ENCODE measurements around the gene PRICKLE3. TPM values are rescaled to one million over a fixed set of nuclear protein-coding genes. Genes with fewer than 3 reads are reported as not detected.
A peak's percentile ranks its signal among the peaks of the same experiment; 100 is the strongest.

The PRICKLE3 gene
- 21.1 and 24.8 TPM in 2 replicates for total RNA-seq (2014; rRNA removed; shearing (Covaris generic))
- polyA plus RNA-seq (2015; cell fraction: cytosol; rRNA removed), result 63.7 TPM in 2 replicates
- polyA plus RNA-seq (2015; cell fraction: nucleus; rRNA removed), result 91.5 and 98.1 TPM in 2 replicates

- in situ Hi-C loops (cut with HindIII; ENCODE audit: low pct_unique_long_range_greater_than_20kb, low sequenced_read_pairs), result no loop called here
- peak; percentile 76 for DNase-seq (ENCODE audit: low read depth, low spot score)
Observed at GRCh38 chrX:49186125-49187027, at the start of gene PRICKLE3. Gene PRICKLE3 (minus strand): TSS chrX:49186373. CDS start chrX:49186297, 76 bp downstream.

GRCh38 chrX:49233887-49234555, 47.8 kb upstream of the PRICKLE3 start:
- no peak for DNase-seq (ENCODE audit: low read depth, low spot score)

GRCh38 chrX:49233176-49233575, 47.0 kb upstream of the PRICKLE3 start, which contains the start of gene CACNA1F:
Gene CACNA1F (minus strand): TSS chrX:49233340. CDS start chrX:49233309, 31 bp downstream.
- no peak for DNase-seq (ENCODE audit: low read depth, low spot score)
- in situ Hi-C loops (cut with HindIII; ENCODE audit: low pct_unique_long_range_greater_than_20kb, low sequenced_read_pairs), result no loop called here

More at GRCh38 chrX:49233887-49234555, 47.8 kb upstream of the PRICKLE3 start:
- in situ Hi-C loops (cut with HindIII; ENCODE audit: low pct_unique_long_range_greater_than_20kb, low sequenced_read_pairs), result no loop called here

- in situ Hi-C loops (cut with HindIII; ENCODE audit: low pct_unique_long_range_greater_than_20kb, low sequenced_read_pairs), result no loop called here
- DNase-seq (ENCODE audit: low read depth, low spot score), result no peak
Observed at GRCh38 chrX:49232525-49232924, 46.4 kb upstream of the PRICKLE3 start.

GRCh38 chrX:49231333-49232000, 45.3 kb upstream of the PRICKLE3 start:
- no peak for DNase-seq (ENCODE audit: low read depth, low spot score)
- in situ Hi-C loops (cut with HindIII; ENCODE audit: low pct_unique_long_range_greater_than_20kb, low sequenced_read_pairs), result no loop called here

GRCh38 chrX:49230500-49231232, 44.5 kb upstream of the PRICKLE3 start:
- DNase-seq (ENCODE audit: low read depth, low spot score), result peak; percentile 36
- in situ Hi-C loops (cut with HindIII; ENCODE audit: low pct_unique_long_range_greater_than_20kb, low sequenced_read_pairs), result no loop called here

- no peak for DNase-seq (ENCODE audit: low read depth, low spot score)
- in situ Hi-C loops (cut with HindIII; ENCODE audit: low pct_unique_long_range_greater_than_20kb, low sequenced_read_pairs), result no loop called here
Observed at GRCh38 chrX:49228185-49228584, 42.0 kb upstream of the PRICKLE3 start.

- in situ Hi-C loops (cut with HindIII; ENCODE audit: low pct_unique_long_range_greater_than_20kb, low sequenced_read_pairs), result no loop called here
- DNase-seq (ENCODE audit: low read depth, low spot score), result no peak
Observed at GRCh38 chrX:49227726-49228125, 41.6 kb upstream of the PRICKLE3 start.

- in situ Hi-C loops (cut with HindIII; ENCODE audit: low pct_unique_long_range_greater_than_20kb, low sequenced_read_pairs), result no loop called here
- no peak for DNase-seq (ENCODE audit: low read depth, low spot score)
Observed at GRCh38 chrX:49226946-49227345, 40.8 kb upstream of the PRICKLE3 start.

- DNase-seq (ENCODE audit: low read depth, low spot score), result no peak
- in situ Hi-C loops (cut with HindIII; ENCODE audit: low pct_unique_long_range_greater_than_20kb, low sequenced_read_pairs), result no loop called here
Observed at GRCh38 chrX:49225858-49226257, 39.7 kb upstream of the PRICKLE3 start.

- in situ Hi-C loops (cut with HindIII; ENCODE audit: low pct_unique_long_range_greater_than_20kb, low sequenced_read_pairs), result no loop called here
- no peak for DNase-seq (ENCODE audit: low read depth, low spot score)
Observed at GRCh38 chrX:49221868-49222267, 35.7 kb upstream of the PRICKLE3 start.

- in situ Hi-C loops (cut with HindIII; ENCODE audit: low pct_unique_long_range_greater_than_20kb, low sequenced_read_pairs), result no loop called here
Observed at GRCh38 chrX:49220100-49220499, 33.9 kb upstream of the PRICKLE3 start.

GRCh38 chrX:49214996-49215526, 28.9 kb upstream of the PRICKLE3 start:
- in situ Hi-C loops (cut with HindIII; ENCODE audit: low pct_unique_long_range_greater_than_20kb, low sequenced_read_pairs), result no loop called here
- no peak for DNase-seq (ENCODE audit: low read depth, low spot score)

More at GRCh38 chrX:49220100-49220499, 33.9 kb upstream of the PRICKLE3 start:
- no peak for DNase-seq (ENCODE audit: low read depth, low spot score)

- DNase-seq (ENCODE audit: low read depth, low spot score), result no peak
- in situ Hi-C loops (cut with HindIII; ENCODE audit: low pct_unique_long_range_greater_than_20kb, low sequenced_read_pairs), result no loop called here
Observed at GRCh38 chrX:49214416-49214815, 28.2 kb upstream of the PRICKLE3 start.

GRCh38 chrX:49212861-49213260, 26.7 kb upstream of the PRICKLE3 start:
- in situ Hi-C loops (cut with HindIII; ENCODE audit: low pct_unique_long_range_greater_than_20kb, low sequenced_read_pairs), result no loop called here
- DNase-seq (ENCODE audit: low read depth, low spot score), result no peak

GRCh38 chrX:49212209-49212608, 26.0 kb upstream of the PRICKLE3 start:
- in situ Hi-C loops (cut with HindIII; ENCODE audit: low pct_unique_long_range_greater_than_20kb, low sequenced_read_pairs), result no loop called here
- no peak for DNase-seq (ENCODE audit: low read depth, low spot score)

GRCh38 chrX:49211074-49211473, 24.9 kb upstream of the PRICKLE3 start:
- no peak for DNase-seq (ENCODE audit: low read depth, low spot score)

More at GRCh38 chrX:49211074-49211473, 24.9 kb upstream of the PRICKLE3 start:
- in situ Hi-C loops (cut with HindIII; ENCODE audit: low pct_unique_long_range_greater_than_20kb, low sequenced_read_pairs), result no loop called here

Data from SK-MEL-5 (cell line).